Smooth muscle cell (in vitro differentiated cells): ENCODE results near the gene TMEM37. TPM values are rescaled to one million over a fixed set of nuclear protein-coding genes. Genes with fewer than 3 reads are reported as not detected.

Experiments
- DNase-seq: peaks from one replicate; lab custom pipeline; 2025; ENCODE audit not compliant: unreplicated experiment; lab: John Stamatoyannopoulos, UW
- H2AFZ ChIP-seq: fragments of 200-600 bp; sonication (generic); 2 replicates; pipeline ENCODE4 v1.6.0; 2016; ENCODE audit warnings: antibody characterized with exemption, low read depth, mild to moderate bottlenecking
- H3F3A ChIP-seq: fragments of 200-600 bp; sonication (generic); 2 replicates; pipeline ENCODE4 v1.6.0; 2017; ENCODE audit warnings: antibody characterized with exemption, low read depth
- H3K27ac ChIP-seq: fragments of 200-600 bp; sonication (generic); 2 replicates; pipeline ENCODE4 v1.5.1; 2016; ENCODE audit warnings: low read depth, mild to moderate bottlenecking
- H3K27me3 ChIP-seq: fragments of 200-600 bp; sonication (generic); 2 replicates; pipeline ENCODE4 v1.6.1; 2016; ENCODE audit warnings: low read depth, mild to moderate bottlenecking
- H3K36me3 ChIP-seq: fragments of 200-600 bp; sonication (generic); 2 replicates; pipeline ENCODE4 v1.5.1; 2016; ENCODE audit warnings: low read depth
- H3K4me1 ChIP-seq: fragments of 200-600 bp; sonication (generic); 2 replicates; pipeline ENCODE4 v1.5.1; 2016; ENCODE audit warnings: low read depth
- H3K4me2 ChIP-seq: fragments of 200-600 bp; sonication (generic); 2 replicates; pipeline ENCODE4 v1.6.0; 2016; ENCODE audit warnings: mild to moderate bottlenecking
- H3K4me3 ChIP-seq: fragments of 200-600 bp; sonication (generic); 2 replicates; pipeline ENCODE4 v1.5.1; 2016; ENCODE audit warnings: mild to moderate bottlenecking
- H3K79me2 ChIP-seq: fragments of 200-600 bp; sonication (generic); 2 replicates; pipeline ENCODE4 v1.6.0; 2016; ENCODE audit warnings: low read depth, mild to moderate bottlenecking
- H3K9ac ChIP-seq: fragments of 200-600 bp; sonication (generic); 2 replicates; pipeline ENCODE4 v1.6.0; 2016; ENCODE audit warnings: low read depth
- H3K9me3 ChIP-seq: fragments of 200-600 bp; sonication (generic); replicated peaks from 2 replicates; pipeline ENCODE4 v1.5.1; 2016; ENCODE audit warnings: low read depth
- H4K20me1 ChIP-seq: fragments of 200-600 bp; sonication (generic); 2 replicates; pipeline ENCODE4 v1.6.0; 2016; ENCODE audit warnings: low read depth
- CTCF ChIP-seq: fragments of 200-600 bp; sonication (generic); IDR thresholded peaks from 2 replicates; pipeline ENCODE4 v1.5.1; 2017; ENCODE audit warnings: borderline replicate concordance, mild to moderate bottlenecking, antibody characterized with exemption; ENCODE audit not compliant: insufficient read depth, poor library complexity, severe bottlenecking
- WGBS: methylation state at CpG from one replicate; pipeline ENCODE4 v1.1.7; 2016; ENCODE audit warnings: low lambda C conversion rate; 5-methylcytosine and 5-hydroxymethylcytosine counted together
- polyA plus RNA-seq: library from polyadenylated mRNA; unstranded; fragments of >200 nt; fragmentation: Nextera tagmentation; extraction: Ambion mirVana; gene quantifications from 2 replicates; pipeline ENCODE4 v1.2.1, GENCODE V29; 2016
- total RNA-seq: library from RNA; depleted of rRNA; stranded (reverse); fragments of >200 nt; gene quantifications from 2 replicates; pipeline ENCODE4 v1.2.3, GENCODE V29; 2014

The TMEM37 gene
- total and polyA plus RNA-seq, 2 experiments from 2014 or later, result 0.90 to 2.4 TPM

GRCh38 chr2:119408221-119408619 lies 23.4 kb upstream of the TMEM37 start:
- H3K4me3 ChIP-seq, result no peak overlapping the region
- no peaks in the 10 kb centered on the region for H3K36me3 ChIP-seq
- no peaks in the 10 kb centered on the region for H3K79me2 ChIP-seq
- no peaks in the 10 kb centered on the region for H3K9me3 ChIP-seq
- H3K27ac ChIP-seq, result no peak overlapping the region
- H3K9ac ChIP-seq, result no peak overlapping the region
- no peak overlapping the region for H2AFZ ChIP-seq
- H3K4me1 ChIP-seq, result no peaks in the 10 kb centered on the region
- H3K27me3 ChIP-seq, result no peaks in the 10 kb centered on the region
- H3K4me2 ChIP-seq, result no peak overlapping the region
- no peaks in the 10 kb centered on the region for H4K20me1 ChIP-seq
- WGBS, result 49% methylated on average over 5 of the region's 5 CpGs
- no peak for DNase-seq
- H3F3A ChIP-seq, result no peaks in the 10 kb centered on the region
- TF ChIP-seq CTCF, result no peak

GRCh38 chr2:119409506-119409905 lies 22.1 kb upstream of the TMEM37 start:
- no peak for DNase-seq
- no peak overlapping the region for H3K4me3 ChIP-seq
- no peaks in the 10 kb centered on the region for H3F3A ChIP-seq
- H3K27ac ChIP-seq, result no peak overlapping the region
- no peak overlapping the region for H3K4me2 ChIP-seq
- no peaks in the 10 kb centered on the region for H3K4me1 ChIP-seq
- H3K36me3 ChIP-seq, result no peaks in the 10 kb centered on the region
- no peak overlapping the region for H3K9ac ChIP-seq
- no peak for TF ChIP-seq CTCF
- no peaks in the 10 kb centered on the region for H4K20me1 ChIP-seq
- 83% methylated on average over 4 of the region's 4 CpGs for WGBS
- H3K27me3 ChIP-seq, result no peaks in the 10 kb centered on the region
- H3K79me2 ChIP-seq, result no peaks in the 10 kb centered on the region
- no peaks in the 10 kb centered on the region for H3K9me3 ChIP-seq
- H2AFZ ChIP-seq, result no peak overlapping the region

- WGBS, result 96% methylated on average over 3 of the region's 3 CpGs
- TF ChIP-seq CTCF, result no peak
- no peak overlapping the region for H3K4me3 ChIP-seq
- H3K9me3 ChIP-seq, result no peaks in the 10 kb centered on the region
- H2AFZ ChIP-seq, result no peak overlapping the region
- H3K4me2 ChIP-seq, result no peak overlapping the region
- DNase-seq, result no peak
- no peaks in the 10 kb centered on the region for H3F3A ChIP-seq
- H3K27me3 ChIP-seq, result no peaks in the 10 kb centered on the region
- no peak overlapping the region for H3K27ac ChIP-seq
- H3K36me3 ChIP-seq, result no peaks in the 10 kb centered on the region
- no peaks in the 10 kb centered on the region for H4K20me1 ChIP-seq
- H3K4me1 ChIP-seq, result no peaks in the 10 kb centered on the region
- no peaks in the 10 kb centered on the region for H3K79me2 ChIP-seq
- H3K9ac ChIP-seq, result no peak overlapping the region
These were observed 16.8 kb upstream of the TMEM37 start for GRCh38 chr2:119414894-119415293.

- H3K9me3 ChIP-seq, result no peaks in the 10 kb centered on the region
These were observed 16.0 kb upstream of the TMEM37 start for GRCh38 chr2:119415630-119416029.

More at GRCh38 chr2:119415630-119416029, 16.0 kb upstream of the TMEM37 start:
- no peak for DNase-seq
- Histone ChIP-seq H3K9ac (no peak overlapping the region), H3K4me2 (no peak overlapping the region), H3K4me1 (no peaks in the 10 kb centered on the region), H3K27me3 (no peaks in the 10 kb centered on the region), H3K79me2 (no peaks in the 10 kb centered on the region), H3K27ac (no peak overlapping the region), H3K4me3 (no peak overlapping the region), H2AFZ (no peak overlapping the region), H3F3A (no peaks in the 10 kb centered on the region), H3K36me3 (no peaks in the 10 kb centered on the region), H4K20me1 (no peaks in the 10 kb centered on the region)
- no peak for TF ChIP-seq CTCF
- WGBS, result 70% methylated on average over 1 of the region's 1 CpG
